Hypothalamus (tissue), 51 donors: ENCODE data around the gene ITIH5.
A peak's percentile ranks its signal among the peaks of the same experiment; 100 is the strongest.
"Not testable (repeated sequence)": the region's sequence is repeated elsewhere in the genome, so short reads cannot be mapped to it uniquely, and the experiment has no call there.

Source experiments
- DNase-seq, 51 donors: peaks; one replicate each; lab custom pipeline; 2025; lab: John Stamatoyannopoulos, UW

Gene ITIH5

GRCh38 chr10:7689591-7689990 lies 22.8 kb upstream of the ITIH5 start:
- DNase-seq, result no peak

GRCh38 chr10:7687228-7687907 lies 20.6 kb upstream of the ITIH5 start:
- peak in 48 of 51 donors; percentile 2 to 90 (median 68) for DNase-seq

- DNase-seq, result peak in 1 of 51 donors; percentile 1
Observed at GRCh38 chr10:7686351-7687171, 19.8 kb upstream of the ITIH5 start.

GRCh38 chr10:7680078-7680477 lies 13.3 kb upstream of the ITIH5 start:
- not testable (repeated sequence) for DNase-seq

GRCh38 chr10:7679256-7679655 lies 12.5 kb upstream of the ITIH5 start:
- DNase-seq, result no peak

GRCh38 chr10:7672341-7673134 lies 5.8 kb upstream of the ITIH5 start:
- no peak for DNase-seq

GRCh38 chr10:7670157-7670556 lies 3.4 kb upstream of the ITIH5 start:
- no peak for DNase-seq

- no peak for DNase-seq
Observed at GRCh38 chr10:7667262-7668141, 736 bp upstream of the ITIH5 start.

- DNase-seq, result no peak
Observed at GRCh38 chr10:7665767-7666166, 999 bp downstream of the ITIH5 start.

GRCh38 chr10:7664707-7665106 lies 2.1 kb downstream of the ITIH5 start:
- no peak for DNase-seq

GRCh38 chr10:7662522-7662921 lies 4.2 kb downstream of the ITIH5 start:
- no peak for DNase-seq

- DNase-seq, result no peak
Observed at GRCh38 chr10:7659560-7659959, 7.2 kb downstream of the ITIH5 start.

- no peak for DNase-seq
Observed at GRCh38 chr10:7657552-7657951, 9.2 kb downstream of the ITIH5 start.

- DNase-seq, result not testable (repeated sequence)
Observed at GRCh38 chr10:7657079-7657478, 9.7 kb downstream of the ITIH5 start.

GRCh38 chr10:7651853-7652470 lies 14.8 kb downstream of the ITIH5 start:
- no peak for DNase-seq

- DNase-seq, result no peak
Observed at GRCh38 chr10:7649673-7650300, 17.0 kb downstream of the ITIH5 start.

- no peak for DNase-seq
Observed at GRCh38 chr10:7647062-7647664, 19.6 kb downstream of the ITIH5 start.

- no peak for DNase-seq
Observed at GRCh38 chr10:7642491-7643011, 24.2 kb downstream of the ITIH5 start.
